HG02642 (cell line): ENCODE measurements around the gene ECM2.

Experiments used
- ATAC-seq: cut with Tn5 transposase; IDR thresholded peaks from one replicate; pipeline ENCODE4 v1.9.1; 2021; ENCODE audit warnings: mild to moderate bottlenecking; ENCODE audit not compliant: unreplicated experiment, poor library complexity

ECM2 gene

DNA sequence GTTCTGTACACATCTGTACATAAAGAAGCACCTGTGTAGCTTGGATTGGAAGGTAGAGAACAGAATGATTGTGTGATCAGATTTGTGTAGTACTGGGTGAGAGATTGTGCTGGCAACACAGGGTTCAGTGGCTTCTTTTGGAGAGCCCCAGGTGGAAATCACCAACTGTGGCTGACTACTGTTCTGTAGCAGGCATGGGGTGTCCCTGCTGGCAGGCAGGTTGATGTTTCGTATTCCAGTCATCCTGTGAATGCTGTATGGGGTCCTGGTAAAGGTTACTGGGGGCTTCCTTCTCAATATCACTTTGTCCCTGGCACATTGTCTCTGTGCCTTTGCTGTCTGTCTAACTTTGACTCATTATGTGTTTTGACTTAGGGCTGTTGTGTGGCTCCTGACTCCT lies 58.8 kb downstream of the ECM2 start:
- ATAC-seq: peak; percentile 67

DNA sequence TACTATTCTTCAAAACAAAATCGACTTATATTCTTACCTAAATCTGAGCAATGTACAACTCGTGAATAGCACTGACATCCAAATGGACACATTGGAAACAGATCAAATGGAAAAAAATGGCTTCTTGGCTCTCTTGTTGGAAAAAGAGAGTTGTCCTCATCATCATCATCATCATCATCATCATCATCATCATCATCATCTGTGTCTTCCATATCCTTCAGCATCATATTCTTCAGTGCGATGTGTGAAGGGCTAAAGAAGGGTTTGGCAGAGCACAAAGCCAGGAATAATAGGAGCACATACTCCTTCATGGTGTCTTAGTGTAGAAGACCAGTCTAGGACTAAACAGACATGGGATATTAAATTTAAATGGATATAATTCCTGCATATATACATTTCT lies 61.2 kb downstream of the ECM2 start:
- ATAC-seq: no peak

DNA sequence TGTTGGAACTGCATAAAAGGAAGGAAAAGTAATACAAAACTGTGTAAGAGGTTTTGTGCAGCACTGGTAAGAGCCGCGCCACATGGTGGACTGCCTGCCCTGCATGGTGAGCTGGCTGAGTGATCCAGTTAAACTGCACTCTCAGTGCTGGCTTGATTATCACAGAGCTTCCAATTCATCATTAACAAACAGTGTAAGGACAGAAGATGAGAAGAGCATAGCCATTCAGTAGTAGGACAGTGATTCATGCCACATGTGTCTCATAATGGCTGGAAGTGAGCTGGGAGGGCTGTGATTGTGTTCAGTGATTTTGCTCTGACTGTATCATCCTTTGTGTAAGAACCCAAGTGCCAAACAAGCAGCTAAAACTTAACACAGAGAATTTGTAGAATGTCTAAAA lies 67.6 kb downstream of the ECM2 start:
- ATAC-seq: no peak

DNA sequence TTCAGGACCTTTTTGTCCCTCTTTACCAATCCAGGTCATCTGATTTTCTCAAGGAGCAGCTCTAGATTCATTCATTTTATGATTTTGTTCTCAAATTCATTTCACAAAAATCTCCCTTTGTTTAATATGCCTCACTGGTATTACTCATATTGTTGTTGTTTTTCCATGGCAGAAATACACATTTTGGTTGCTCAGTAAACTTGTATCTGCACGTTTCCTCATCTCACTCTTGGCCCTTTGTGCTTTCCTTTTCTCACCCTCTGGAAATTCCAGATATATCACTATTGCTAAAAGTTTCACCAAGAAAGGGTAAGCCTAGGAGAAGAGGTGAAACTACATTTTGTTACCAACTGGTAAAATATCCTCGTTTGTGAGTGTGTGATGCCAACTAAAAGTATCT lies 68.3 kb downstream of the ECM2 start:
- ATAC-seq: no peak

DNA sequence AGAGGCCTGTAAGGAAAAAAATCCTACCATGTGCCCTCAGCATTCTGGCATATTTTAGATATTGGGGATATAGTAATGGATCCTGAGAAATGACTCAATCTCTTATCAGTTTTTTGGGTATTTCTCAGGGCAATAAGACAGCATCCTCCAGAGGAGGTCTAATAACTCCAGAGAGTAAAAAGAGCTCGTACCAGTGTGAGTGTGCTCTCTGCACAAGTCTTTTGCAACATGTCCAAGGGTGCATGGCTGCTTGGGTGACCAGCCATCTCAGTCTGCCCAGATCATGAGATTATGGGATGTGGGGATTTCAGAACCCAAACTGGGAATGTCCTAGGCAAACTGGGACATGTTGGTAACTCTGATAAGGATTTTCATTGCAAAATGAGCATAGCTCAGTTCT lies 68.7 kb downstream of the ECM2 start:
- no peak for ATAC-seq

DNA sequence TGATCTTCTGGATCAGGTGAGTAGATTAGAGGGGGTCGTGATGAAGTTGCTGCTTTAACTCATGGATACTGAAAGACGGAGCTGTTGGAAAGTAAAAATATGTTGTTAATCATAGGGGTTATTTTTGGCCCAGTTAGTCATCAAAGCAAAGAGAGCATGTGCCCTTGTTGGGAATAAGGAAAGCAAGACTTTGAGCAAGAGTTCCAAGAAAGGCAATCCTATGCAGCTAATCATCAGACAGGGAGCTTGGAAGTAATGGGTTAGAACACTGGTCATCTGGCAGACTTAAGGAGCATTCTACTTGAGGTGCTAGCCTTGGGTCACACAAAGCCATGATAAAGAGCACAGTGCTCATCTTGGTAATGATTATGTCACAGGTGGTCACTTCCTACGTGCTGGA lies 71.8 kb downstream of the ECM2 start:
- ATAC-seq: no peak

DNA sequence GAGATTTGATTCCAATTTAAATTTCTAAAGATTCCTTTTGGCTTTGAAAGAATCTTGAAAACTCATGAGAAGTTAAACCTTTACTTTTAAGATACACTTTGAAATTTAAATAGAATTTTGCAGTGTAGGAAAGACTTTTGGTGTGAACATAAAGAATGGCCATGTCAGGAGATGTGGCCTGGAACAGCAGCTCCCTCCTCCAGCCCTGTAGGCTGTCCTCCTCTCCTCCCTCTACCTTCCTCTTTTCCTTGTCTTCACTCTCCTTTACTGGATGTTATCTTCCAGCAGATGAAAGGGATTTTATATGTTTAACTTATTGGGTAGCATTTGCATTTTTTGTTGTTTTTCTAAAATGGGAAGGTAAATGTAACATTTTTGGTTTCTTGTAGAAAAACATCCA lies 72.4 kb downstream of the ECM2 start:
- no peak for ATAC-seq

DNA sequence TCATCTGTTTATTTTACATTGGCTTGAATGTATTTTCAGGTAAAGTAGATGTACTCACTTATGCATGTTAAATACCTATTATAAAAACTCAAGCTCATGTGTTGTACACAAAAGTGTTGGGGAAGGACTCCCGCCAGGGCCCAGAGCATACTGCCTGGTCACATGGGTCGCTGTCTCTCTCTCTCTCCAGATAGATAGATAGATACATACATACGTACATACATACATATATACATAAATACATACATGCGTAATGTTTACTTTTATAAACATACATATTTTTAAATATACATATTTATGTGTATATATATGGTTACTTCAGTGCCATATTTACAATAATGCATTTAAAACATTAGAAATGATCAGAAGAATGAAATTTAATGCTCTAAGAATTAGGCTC lies 78.2 kb downstream of the ECM2 start:
- ATAC-seq: no peak

DNA sequence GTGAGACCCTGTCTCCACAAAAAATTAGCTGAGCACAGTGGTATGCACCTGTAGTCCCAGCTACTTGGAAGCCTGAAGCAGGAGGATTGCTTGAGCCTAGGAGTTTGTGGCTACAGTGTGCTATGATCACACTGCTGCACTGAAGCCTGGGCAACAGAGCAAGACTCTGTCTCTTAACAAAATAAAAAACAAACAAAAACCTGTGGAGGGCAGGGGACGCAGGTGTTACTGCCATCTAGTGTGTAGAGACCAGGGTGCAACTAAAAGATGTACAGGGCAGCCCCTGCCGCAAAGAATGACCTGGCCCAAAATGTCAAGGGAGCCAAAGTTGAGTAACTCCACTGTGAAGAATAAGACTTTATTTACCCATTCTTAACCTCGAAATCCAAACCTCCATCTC lies 80.6 kb downstream of the ECM2 start:
- no peak for ATAC-seq

DNA sequence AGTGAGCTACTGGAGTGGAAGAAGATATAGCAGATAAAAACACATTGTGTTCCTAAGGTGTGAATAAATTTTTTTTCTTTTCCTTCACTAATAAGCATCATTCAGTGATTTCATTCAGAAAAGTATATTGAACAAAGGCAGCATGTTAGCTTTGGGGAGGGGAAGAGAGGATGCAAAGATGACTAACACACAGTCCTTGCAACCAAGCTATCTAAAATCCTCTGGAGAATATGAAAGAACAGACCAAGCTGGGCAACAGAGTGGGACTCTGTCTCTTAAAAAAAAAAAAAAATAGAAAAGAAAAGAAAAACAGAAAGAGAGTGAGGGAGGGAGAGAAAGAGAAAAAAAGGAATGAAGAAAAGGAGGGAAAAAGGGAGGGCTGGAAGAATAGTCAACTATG lies 89.3 kb downstream of the ECM2 start:
- no peak for ATAC-seq
